K562 (cell line): ENCODE data around the gene RALB. TPM values are rescaled to one million over a fixed set of nuclear protein-coding genes. Genes with fewer than 3 reads are reported as not detected.

ENCODE experiments used
- ATAC-seq: fragments of 200-7000 bp; cut with Tn5 transposase; 3 replicates; pipeline ENCODE4 v1.9.1; 2020; ENCODE audit warnings: moderate library complexity
- BruUV-seq: library from RNA; stranded (reverse); fragments of 400-500 nt; replicated peaks from 2 replicates; lab custom pipeline; 2021; lab: Mats Ljungman, UMichigan
- CTCF ChIA-PET: fragments of 300-600 bp; formaldehyde crosslinking; extraction: SDS; loops from one replicate; lab custom pipeline; 2021; ENCODE audit warnings: low intra/inter-chr PET ratio; lab: Yijun Ruan, JAX
- POLR2A ChIA-PET: fragments of 300-600, 350-650 bp; sonication (Branson Sonifier 250); formaldehyde crosslinking; extraction: SDS; loops from one replicate; lab custom pipeline; 2021; ENCODE audit warnings: antibody characterized with exemption, inconsistent platforms; lab: Yijun Ruan, JAX
- DNase-seq, 4 experiments: peaks; one replicate each; pipeline versions ENCODE4 v3.0.0 to v3.0.0-alpha.2; 2011 to 2018; ENCODE audit warnings: low spot score in 3 of 4, mixed read lengths in 3 of 4; ENCODE audit errors: extremely low read depth in 1 of 4
- FAIRE-seq: peaks from 2 replicates; lab custom pipeline; 2011; peaks lifted over from hg19 to GRCh38; lab: Jason Lieb, UNC
- H2AFZ ChIP-seq: 2 replicates; pipeline ENCODE4 v1.6.0; 2011; ENCODE audit warnings: low read depth, low read length, control low read depth, inconsistent platforms
- H3K27ac ChIP-seq: fragments of 200-600 bp; 3 replicates; pipeline ENCODE4 v1.8.0; 2011; ENCODE audit warnings: low read depth, mild to moderate bottlenecking, control low read depth, inconsistent platforms, low read length, moderate library complexity, mixed read lengths; ENCODE audit errors: extremely low read depth
- H3K27me3 ChIP-seq, 2 experiments: fragments of 300-600 bp in 1 of 2; 2 replicates in 1 of 2; 3 replicates in 1 of 2; pipeline versions ENCODE4 v1.6.0 to v1.8.0; 2011; ENCODE audit warnings: inconsistent platforms in 2 of 2, low read length in 2 of 2, mild to moderate bottlenecking in 1 of 2, mixed read lengths in 1 of 2, moderate library complexity in 1 of 2; ENCODE audit not compliant: control insufficient read depth in 2 of 2, insufficient read depth in 2 of 2
- H3K36me3 ChIP-seq: fragments of 300-600 bp; 3 replicates; pipeline ENCODE4 v1.8.0; 2011; ENCODE audit warnings: mild to moderate bottlenecking, low read length, inconsistent platforms; ENCODE audit not compliant: control insufficient read depth, insufficient read depth
- H3K4me1 ChIP-seq, 2 experiments: fragments of 200-600 bp in 1 of 2; replicated peaks in 1 of 2; 2 replicates in 1 of 2; 3 replicates in 1 of 2; pipeline versions ENCODE4 v1.5.1 to v1.8.0; 2011; ENCODE audit warnings: inconsistent platforms in 2 of 2, low read length in 2 of 2, mild to moderate bottlenecking in 1 of 2, mixed read lengths in 1 of 2, moderate library complexity in 1 of 2; ENCODE audit not compliant: control insufficient read depth in 2 of 2, insufficient read depth in 2 of 2
- H3K4me2 ChIP-seq: 2 replicates; pipeline ENCODE4 v1.6.1; 2011; ENCODE audit warnings: low read length, control low read depth, inconsistent platforms, mixed read lengths; ENCODE audit not compliant: insufficient read depth
- H3K4me3 ChIP-seq: fragments of 200-600 bp; sonication (generic), shearing (Covaris generic); 2 replicates; pipeline ENCODE4 v1.5.1; 2016; ENCODE audit warnings: control low read depth, inconsistent platforms
- H3K79me2 ChIP-seq: fragments of 200-600 bp; 3 replicates; pipeline ENCODE4 v1.8.0; 2011; ENCODE audit warnings: low read length, inconsistent platforms; ENCODE audit not compliant: control insufficient read depth, insufficient read depth
- H3K9ac ChIP-seq, 2 experiments: 2 replicates each; pipeline versions ENCODE4 v1.6.0 to v1.6.1; 2011; ENCODE audit warnings: low read depth in 2 of 2, low read length in 2 of 2, control low read depth in 1 of 2, inconsistent platforms in 1 of 2, mild to moderate bottlenecking in 1 of 2, mixed read lengths in 1 of 2; ENCODE audit not compliant: insufficient read depth in 1 of 2
- H3K9me1 ChIP-seq: one replicate; pipeline ENCODE4 v1.6.0; 2011; ENCODE audit warnings: inconsistent platforms, mild to moderate bottlenecking, low read length, moderate library complexity; ENCODE audit not compliant: control insufficient read depth, insufficient read depth
- H3K9me3 ChIP-seq: replicated peaks from 2 replicates; pipeline ENCODE4 v1.5.1; 2011; ENCODE audit warnings: low read depth, low read length, inconsistent platforms; ENCODE audit not compliant: control insufficient read depth, insufficient read depth
- H4K20me1 ChIP-seq: replicated peaks from 2 replicates; pipeline ENCODE4 v1.6.1; 2011; ENCODE audit warnings: low read length, inconsistent platforms, mixed read lengths; ENCODE audit not compliant: control insufficient read depth, insufficient read depth
- BRD4 ChIP-seq: fragments of 200-600 bp; sonication (generic); IDR thresholded peaks from 2 replicates; pipeline ENCODE4 v1.6.1; 2017; ENCODE audit warnings: inconsistent platforms
- FOXK1 ChIP-seq: sonication (generic); formaldehyde crosslinking; IDR thresholded peaks from 2 replicates; pipeline ENCODE4 v1.8.0; 2022; ENCODE audit warnings: missing genetic modification reagents, mild to moderate bottlenecking, borderline replicate concordance
- FOXP1 ChIP-seq: sonication (generic); formaldehyde crosslinking; IDR thresholded peaks from 2 replicates; pipeline ENCODE4 v1.8.0; 2022; ENCODE audit warnings: mild to moderate bottlenecking, missing genetic modification reagents
- MTA3 ChIP-seq: fragments of 450-650 bp; formaldehyde crosslinking; IDR thresholded peaks from 2 replicates; pipeline ENCODE4 v1.6.1; 2017; ENCODE audit warnings: mild to moderate bottlenecking, borderline replicate concordance
- PHF21A ChIP-seq: fragments of 450-650 bp; IDR thresholded peaks from 2 replicates; pipeline ENCODE4 v1.6.1; 2017; ENCODE audit warnings: low read depth, borderline replicate concordance
- PRPF4 ChIP-seq: fragments of 200-400 bp; formaldehyde crosslinking; IDR thresholded peaks from one replicate; pipeline ENCODE4 v1.6.1; 2017; ENCODE audit warnings: low read length, low read depth, mild to moderate bottlenecking; ENCODE audit not compliant: insufficient read depth, poor library complexity, severe bottlenecking
- ZBED1 ChIP-seq: IDR thresholded peaks from 2 replicates; pipeline ENCODE4 v1.6.1; 2014
- ZFPM2 ChIP-seq: fragments of 250-450 bp; sonication (Bioruptor Pico); IDR thresholded peaks from 2 replicates; pipeline ENCODE4 v1.5.1; 2022; ENCODE audit warnings: mild to moderate bottlenecking
- ZNF436 ChIP-seq: fragments of 250-450, 450-650 bp; sonication (Bioruptor Pico); formaldehyde crosslinking; IDR thresholded peaks from 2 replicates; pipeline ENCODE4 v1.7.0; 2020; ENCODE audit warnings: mild to moderate bottlenecking
- WGBS: fragments of 100-300 bp; shearing (Covaris generic); methylation state at CpG from one replicate; pipeline ENCODE4 v1.1.6; 2016; ENCODE audit warnings: low coverage, mixed read lengths; ENCODE audit not compliant: insufficient coverage; ENCODE audit errors: missing lambda C conversion rate; 5-methylcytosine and 5-hydroxymethylcytosine counted together
- in situ Hi-C: fragments of 300-500 bp; cut with MboI; formaldehyde crosslinking; loops from 4 replicates; pipeline ENCODE4 v1.15.0; 2018; ENCODE audit warnings: inconsistent platforms, mixed read lengths
- intact Hi-C: fragments of 100-400 bp; cut with micrococcal nuclease; formaldehyde crosslinking; loops from 2 replicates; pipeline ENCODE4 v1.14.2; 2022
- polyA plus RNA-seq, 8 experiments: library from polyadenylated mRNA; depleted of rRNA in 4 of 8; stranded (reverse) in 5 of 8; unstranded in 3 of 8; fragments of >200 nt; fragmentation: Nextera tagmentation in 2 of 8; fragmentation: Illumina TruSeq in 1 of 8; extraction: Ambion mirVana in 2 of 8; extraction: Trizol in 1 of 8; gene quantifications; 2 replicates each; pipeline versions ENCODE4 v1.2.1 to v1.2.3, GENCODE V29; 2011 to 2014; ENCODE audit warnings: inconsistent platforms in 1 of 8, missing spikeins in 1 of 8
- total RNA-seq, 7 experiments: library from RNA; depleted of rRNA in 6 of 7; stranded (reverse); fragments of >200 nt in 6 of 7; fragmentation: Illumina TruSeq in 2 of 7; extraction: Trizol in 2 of 7; gene quantifications; 2 replicates each; pipeline versions ENCODE4 v1.2.1 to v1.2.3, GENCODE V29; 2011 to 2021; ENCODE audit warnings: low replicate concordance in 1 of 7
- TF ChIP-seq, protein P1 (sequence below): fragments of 250-450 bp; sonication (Bioruptor Pico); IDR thresholded peaks from 2 replicates; pipeline ENCODE4 v1.4.0; 2020; ENCODE audit warnings: borderline replicate concordance
- TF ChIP-seq, protein P2 (sequence below), 3 experiments: fragments of 200-800 bp in 1 of 3; sonication (Bioruptor generic) in 1 of 3; sonication (generic) in 1 of 3; formaldehyde crosslinking in 1 of 3; IDR thresholded peaks; 2 replicates each; pipeline versions ENCODE4 v1.6.1 to v1.8.0; 2016 to 2022; ENCODE audit warnings: mild to moderate bottlenecking in 2 of 3, missing compliant biosample characterization in 2 of 3, missing genetic modification characterization in 2 of 3, missing genetic modification reagents in 1 of 3
- TF ChIP-seq, protein P3 (sequence below): sonication (generic); formaldehyde crosslinking; IDR thresholded peaks from 2 replicates; pipeline ENCODE4 v1.8.1; 2023; ENCODE audit warnings: missing genetic modification reagents, mild to moderate bottlenecking, borderline replicate concordance
- TF ChIP-seq, protein P4 (sequence below): sonication (generic); formaldehyde crosslinking; IDR thresholded peaks from 2 replicates; pipeline ENCODE4 v1.4.0; 2020; ENCODE audit warnings: mild to moderate bottlenecking, missing genetic modification reagents

Gene RALB
- total and polyA plus RNA-seq, 9 of the 15 experiments (the other 6 are each of a cell fraction or from before 2014, with no cell fraction given), result 14.8 to 65.6 (median 38.4) TPM

DNA sequence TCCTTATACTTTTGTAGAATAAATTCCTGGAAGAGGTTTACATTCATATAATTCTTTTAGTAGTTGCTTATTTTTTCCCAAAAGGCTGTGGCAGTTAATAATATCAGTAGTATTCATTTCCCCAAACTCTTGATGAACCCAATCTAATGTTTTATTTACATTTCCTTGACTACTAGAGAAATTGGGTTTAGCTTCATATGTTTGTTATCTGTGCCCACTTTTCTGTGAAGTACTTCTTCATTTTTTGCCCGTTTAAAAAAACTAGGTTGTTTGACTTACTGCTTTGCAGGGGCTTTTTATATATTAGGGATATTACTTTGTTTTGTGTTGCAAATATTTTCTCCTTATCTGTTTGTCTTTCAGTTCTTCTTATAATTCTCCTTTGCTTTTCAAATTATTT is 17.2 kb downstream of the RALB start:
- peaks cover 5% of the 10 kb centered on the region; the same call in 1 of the 3 replicates for H3K36me3 ChIP-seq
- H3K27ac ChIP-seq, result no peak overlapping the region
- ChIA-PET CTCF (no interaction called here), POLR2A (interaction anchor here (0.7 to 1.7 kb wide), 2 partner anchors 17 to 31 kb away, joined by 3 read pairs; no protein-coding TSS in a partner anchor)
- FAIRE-seq, result no peak
- peaks cover 0 to 16% of the 10 kb centered on the region in 2 experiments; a peak in 2 of 5 replicates for H3K4me1 ChIP-seq
- 50% methylated on average over 1 of the region's 1 CpG for WGBS
- no TSS peak for BruUV-seq
- no peak overlapping the region for H2AFZ ChIP-seq
- H3K9me3 ChIP-seq, result peaks cover 7% of the 10 kb centered on the region
- ATAC-seq, result no peak
- H3K4me2 ChIP-seq, result no peak overlapping the region
- no peaks in the 10 kb centered on the region for H3K9me1 ChIP-seq
- no peaks in the 10 kb centered on the region for H4K20me1 ChIP-seq
- no peak for DNase-seq
- H3K27me3 ChIP-seq, result no peaks in the 10 kb centered on the region
- intact Hi-C loops, result no loop called here
- in situ Hi-C loops, result no loop called here
- H3K4me3 ChIP-seq, result no peak overlapping the region
- H3K79me2 ChIP-seq, result peaks cover 53% of the 10 kb centered on the region; the same call in 2 of the 3 replicates
- H3K9ac ChIP-seq, result no peak overlapping the region
- TF ChIP-seq, protein P1, sequence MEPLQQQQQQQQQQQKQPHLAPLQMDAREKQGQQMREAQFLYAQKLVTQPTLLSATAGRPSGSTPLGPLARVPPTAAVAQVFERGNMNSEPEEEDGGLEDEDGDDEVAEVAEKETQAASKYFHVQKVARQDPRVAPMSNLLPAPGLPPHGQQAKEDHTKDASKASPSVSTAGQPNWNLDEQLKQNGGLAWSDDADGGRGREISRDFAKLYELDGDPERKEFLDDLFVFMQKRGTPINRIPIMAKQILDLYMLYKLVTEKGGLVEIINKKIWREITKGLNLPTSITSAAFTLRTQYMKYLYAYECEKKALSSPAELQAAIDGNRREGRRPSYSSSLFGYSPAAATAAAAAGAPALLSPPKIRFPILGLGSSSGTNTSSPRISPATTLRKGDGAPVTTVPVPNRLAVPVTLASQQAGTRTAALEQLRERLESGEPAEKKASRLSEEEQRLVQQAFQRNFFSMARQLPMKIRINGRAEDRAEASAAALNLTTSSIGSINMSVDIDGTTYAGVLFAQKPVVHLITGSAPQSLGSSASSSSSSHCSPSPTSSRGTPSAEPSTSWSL (CRISPR knock-in tag), result no peak
- TF ChIP-seq BRD4 (no peak), MTA3 (no peak), PRPF4 (no peak), ZBED1 (no peak), FOXK1 (no peak), PHF21A (no peak), FOXP1 (CRISPR knock-in tag) (no peak), ZNF436 (CRISPR knock-in tag) (no peak), ZFPM2 (CRISPR knock-in tag) (no peak)
- TF ChIP-seq, protein P2, sequence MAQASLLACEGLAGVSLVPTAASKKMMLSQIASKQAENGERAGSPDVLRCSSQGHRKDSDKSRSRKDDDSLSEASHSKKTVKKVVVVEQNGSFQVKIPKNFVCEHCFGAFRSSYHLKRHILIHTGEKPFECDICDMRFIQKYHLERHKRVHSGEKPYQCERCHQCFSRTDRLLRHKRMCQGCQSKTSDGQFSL (CRISPR knock-in tag; IDR thresholded peaks at IDR 0.05), result no peak
- TF ChIP-seq, protein P2 (tag; IDR thresholded peaks at IDR 0.05), result no peak
- TF ChIP-seq, protein P3, sequence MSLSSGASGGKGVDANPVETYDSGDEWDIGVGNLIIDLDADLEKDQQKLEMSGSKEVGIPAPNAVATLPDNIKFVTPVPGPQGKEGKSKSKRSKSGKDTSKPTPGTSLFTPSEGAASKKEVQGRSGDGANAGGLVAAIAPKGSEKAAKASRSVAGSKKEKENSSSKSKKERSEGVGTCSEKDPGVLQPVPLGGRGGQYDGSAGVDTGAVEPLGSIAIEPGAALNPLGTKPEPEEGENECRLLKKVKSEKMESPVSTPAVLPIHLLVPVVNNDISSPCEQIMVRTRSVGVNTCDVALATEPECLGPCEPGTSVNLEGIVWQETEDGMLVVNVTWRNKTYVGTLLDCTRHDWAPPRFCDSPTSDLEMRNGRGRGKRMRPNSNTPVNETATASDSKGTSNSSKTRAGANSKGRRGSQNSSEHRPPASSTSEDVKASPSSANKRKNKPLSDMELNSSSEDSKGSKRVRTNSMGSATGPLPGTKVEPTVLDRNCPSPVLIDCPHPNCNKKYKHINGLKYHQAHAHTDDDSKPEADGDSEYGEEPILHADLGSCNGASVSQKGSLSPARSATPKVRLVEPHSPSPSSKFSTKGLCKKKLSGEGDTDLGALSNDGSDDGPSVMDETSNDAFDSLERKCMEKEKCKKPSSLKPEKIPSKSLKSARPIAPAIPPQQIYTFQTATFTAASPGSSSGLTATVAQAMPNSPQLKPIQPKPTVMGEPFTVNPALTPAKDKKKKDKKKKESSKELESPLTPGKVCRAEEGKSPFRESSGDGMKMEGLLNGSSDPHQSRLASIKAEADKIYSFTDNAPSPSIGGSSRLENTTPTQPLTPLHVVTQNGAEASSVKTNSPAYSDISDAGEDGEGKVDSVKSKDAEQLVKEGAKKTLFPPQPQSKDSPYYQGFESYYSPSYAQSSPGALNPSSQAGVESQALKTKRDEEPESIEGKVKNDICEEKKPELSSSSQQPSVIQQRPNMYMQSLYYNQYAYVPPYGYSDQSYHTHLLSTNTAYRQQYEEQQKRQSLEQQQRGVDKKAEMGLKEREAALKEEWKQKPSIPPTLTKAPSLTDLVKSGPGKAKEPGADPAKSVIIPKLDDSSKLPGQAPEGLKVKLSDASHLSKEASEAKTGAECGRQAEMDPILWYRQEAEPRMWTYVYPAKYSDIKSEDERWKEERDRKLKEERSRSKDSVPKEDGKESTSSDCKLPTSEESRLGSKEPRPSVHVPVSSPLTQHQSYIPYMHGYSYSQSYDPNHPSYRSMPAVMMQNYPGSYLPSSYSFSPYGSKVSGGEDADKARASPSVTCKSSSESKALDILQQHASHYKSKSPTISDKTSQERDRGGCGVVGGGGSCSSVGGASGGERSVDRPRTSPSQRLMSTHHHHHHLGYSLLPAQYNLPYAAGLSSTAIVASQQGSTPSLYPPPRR (CRISPR knock-in tag), result no peak
- TF ChIP-seq, protein P4, sequence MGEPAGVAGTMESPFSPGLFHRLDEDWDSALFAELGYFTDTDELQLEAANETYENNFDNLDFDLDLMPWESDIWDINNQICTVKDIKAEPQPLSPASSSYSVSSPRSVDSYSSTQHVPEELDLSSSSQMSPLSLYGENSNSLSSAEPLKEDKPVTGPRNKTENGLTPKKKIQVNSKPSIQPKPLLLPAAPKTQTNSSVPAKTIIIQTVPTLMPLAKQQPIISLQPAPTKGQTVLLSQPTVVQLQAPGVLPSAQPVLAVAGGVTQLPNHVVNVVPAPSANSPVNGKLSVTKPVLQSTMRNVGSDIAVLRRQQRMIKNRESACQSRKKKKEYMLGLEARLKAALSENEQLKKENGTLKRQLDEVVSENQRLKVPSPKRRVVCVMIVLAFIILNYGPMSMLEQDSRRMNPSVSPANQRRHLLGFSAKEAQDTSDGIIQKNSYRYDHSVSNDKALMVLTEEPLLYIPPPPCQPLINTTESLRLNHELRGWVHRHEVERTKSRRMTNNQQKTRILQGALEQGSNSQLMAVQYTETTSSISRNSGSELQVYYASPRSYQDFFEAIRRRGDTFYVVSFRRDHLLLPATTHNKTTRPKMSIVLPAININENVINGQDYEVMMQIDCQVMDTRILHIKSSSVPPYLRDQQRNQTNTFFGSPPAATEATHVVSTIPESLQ (CRISPR knock-in tag), result no peak
